ENCODE data around the gene TSPAN12.

DNA sequence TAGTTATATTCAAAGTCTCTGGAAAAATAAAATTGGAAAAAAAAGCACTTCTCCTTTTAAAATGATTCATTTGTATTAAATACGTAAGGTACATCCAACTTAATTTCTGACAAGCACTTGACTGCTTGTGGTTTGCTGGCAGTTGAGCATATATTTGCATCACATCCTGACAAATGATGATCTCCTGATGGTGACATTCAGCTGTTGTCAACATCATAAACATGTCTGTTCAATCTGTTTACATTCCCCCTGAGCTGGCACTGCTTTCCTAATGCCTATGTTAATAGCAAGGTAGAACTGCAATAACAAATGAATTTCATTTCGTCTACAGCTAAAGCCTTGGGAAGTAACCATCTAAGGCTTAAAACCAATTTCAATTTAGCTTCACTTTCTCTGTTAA lies 24.4 kb downstream of the TSPAN12 start:
- TF ChIP-seq, protein P1, sequence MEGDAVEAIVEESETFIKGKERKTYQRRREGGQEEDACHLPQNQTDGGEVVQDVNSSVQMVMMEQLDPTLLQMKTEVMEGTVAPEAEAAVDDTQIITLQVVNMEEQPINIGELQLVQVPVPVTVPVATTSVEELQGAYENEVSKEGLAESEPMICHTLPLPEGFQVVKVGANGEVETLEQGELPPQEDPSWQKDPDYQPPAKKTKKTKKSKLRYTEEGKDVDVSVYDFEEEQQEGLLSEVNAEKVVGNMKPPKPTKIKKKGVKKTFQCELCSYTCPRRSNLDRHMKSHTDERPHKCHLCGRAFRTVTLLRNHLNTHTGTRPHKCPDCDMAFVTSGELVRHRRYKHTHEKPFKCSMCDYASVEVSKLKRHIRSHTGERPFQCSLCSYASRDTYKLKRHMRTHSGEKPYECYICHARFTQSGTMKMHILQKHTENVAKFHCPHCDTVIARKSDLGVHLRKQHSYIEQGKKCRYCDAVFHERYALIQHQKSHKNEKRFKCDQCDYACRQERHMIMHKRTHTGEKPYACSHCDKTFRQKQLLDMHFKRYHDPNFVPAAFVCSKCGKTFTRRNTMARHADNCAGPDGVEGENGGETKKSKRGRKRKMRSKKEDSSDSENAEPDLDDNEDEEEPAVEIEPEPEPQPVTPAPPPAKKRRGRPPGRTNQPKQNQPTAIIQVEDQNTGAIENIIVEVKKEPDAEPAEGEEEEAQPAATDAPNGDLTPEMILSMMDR (IDR thresholded peaks at IDR 0.05) = no peak
- TF ChIP-seq SIN3A (IDR thresholded peaks at IDR 0.05; ENCODE audit: borderline replicate concordance, insufficient read depth, low read depth, low read length) = no peak
